ENCODE data around the gene ZBED1. TPM values are rescaled to one million over a fixed set of nuclear protein-coding genes. Genes with fewer than 3 reads are reported as not detected.
"Not testable (repeated sequence)": the region's sequence is repeated elsewhere in the genome, so short reads cannot be mapped to it uniquely, and the experiment has no call there.

Gene ZBED1
- total and polyA plus RNA-seq, 7 donors = 18.6 to 67.9 (median 37.6) TPM

- WGBS, 3 donors = 80 to 83% (median 81%) methylated on average over 7 of the region's 7 CpGs
- intact Hi-C loops (cut with DNase I) = no loop called here
- H3K27ac ChIP-seq = no peak overlapping the region
Observed at GRCh38 chrX:2536141-2536540, 35.4 kb upstream of the ZBED1 start.

GRCh38 chrX:2534261-2535021, 33.7 kb upstream of the ZBED1 start:
- H3K27me3 ChIP-seq (ENCODE audit: insufficient read depth in 3 of 3, low read length in 2 of 3); DNase-seq; ATAC-seq; H3K36me3 ChIP-seq (ENCODE audit: insufficient read depth in 1 of 2, low read depth in 1 of 2); H3K27ac ChIP-seq; intact Hi-C loops (cut with DNase I); H3K4me3 ChIP-seq; H3K4me1 ChIP-seq; H3K9me3 ChIP-seq: not testable (repeated sequence)
- WGBS, 3 donors = 59 to 64% (median 61%) methylated on average over 4 to 5 of the region's 5 CpGs

More at GRCh38 chrX:2536141-2536540, 35.4 kb upstream of the ZBED1 start:
- no peak for DNase-seq
- Histone ChIP-seq H3K36me3 (ENCODE audit: insufficient read depth in 1 of 2, low read depth in 1 of 2) (no peaks in the 10 kb centered on the region), H3K4me1 (no peaks in the 10 kb centered on the region), H3K4me3 (no peak overlapping the region), H3K27me3 (ENCODE audit: insufficient read depth in 3 of 3, low read length in 2 of 3) (no peaks in the 10 kb centered on the region), H3K9me3 (no peaks in the 10 kb centered on the region)
- no peak for ATAC-seq
- no peak for TF ChIP-seq CTCF (IDR thresholded peaks at IDR 0.05)

GRCh38 chrX:2533424-2533823, 32.6 kb upstream of the ZBED1 start:
- no peak overlapping the region for H3K27ac ChIP-seq
- ATAC-seq (no peak), DNase-seq (no peak)
- no peaks in the 10 kb centered on the region for H3K36me3 ChIP-seq (ENCODE audit: insufficient read depth in 1 of 2, low read depth in 1 of 2)
- H3K4me1 ChIP-seq = no peaks in the 10 kb centered on the region
- H3K27me3 ChIP-seq (ENCODE audit: insufficient read depth in 3 of 3, low read length in 2 of 3) = no peaks in the 10 kb centered on the region
- H3K4me3 ChIP-seq = no peak overlapping the region
- intact Hi-C loops (cut with DNase I) = no loop called here
- H3K9me3 ChIP-seq = no peaks in the 10 kb centered on the region
- 64 to 67% (median 65%) methylated on average over 8 of the region's 8 CpGs for WGBS, 3 donors
- TF ChIP-seq CTCF (IDR thresholded peaks at IDR 0.05) = no peak

- DNase-seq = no peak
- no peak for ATAC-seq
- no peak for TF ChIP-seq CTCF (IDR thresholded peaks at IDR 0.05)
- Histone ChIP-seq H3K36me3 (ENCODE audit: insufficient read depth in 1 of 2, low read depth in 1 of 2) (no peaks in the 10 kb centered on the region), H3K27ac (no peak overlapping the region), H3K4me1 (no peaks in the 10 kb centered on the region), H3K27me3 (ENCODE audit: insufficient read depth in 3 of 3, low read length in 2 of 3) (peaks cover 0 to 5% (median 3%) of the 10 kb centered on the region in 3 donors), H3K9me3 (no peaks in the 10 kb centered on the region), H3K4me3 (no peak overlapping the region)
- intact Hi-C loops (cut with DNase I) = no loop called here
- 84 to 89% (median 86%) methylated on average over 10 of the region's 10 CpGs for WGBS, 3 donors
Observed at GRCh38 chrX:2526390-2526789, 25.6 kb upstream of the ZBED1 start.

- no peak for TF ChIP-seq CTCF (IDR thresholded peaks at IDR 0.05)
- H3K36me3 ChIP-seq (ENCODE audit: insufficient read depth in 1 of 2, low read depth in 1 of 2) = no peaks in the 10 kb centered on the region
- ATAC-seq (no peak), DNase-seq (no peak)
- H3K4me3 ChIP-seq = no peak overlapping the region
- 59 to 61% (median 59%) methylated on average over 6 of the region's 6 CpGs for WGBS, 3 donors
- H3K27me3 ChIP-seq (ENCODE audit: insufficient read depth in 3 of 3, low read length in 2 of 3) = peaks cover 0 to 5% (median 3%) of the 10 kb centered on the region in 3 donors
- intact Hi-C loops (cut with DNase I) = no loop called here
- no peaks in the 10 kb centered on the region for H3K4me1 ChIP-seq
- H3K9me3 ChIP-seq = no peaks in the 10 kb centered on the region
- H3K27ac ChIP-seq = no peak overlapping the region
Observed at GRCh38 chrX:2523911-2524310, 23.1 kb upstream of the ZBED1 start.

Measured in psoas muscle (tissue), 8 donors.